GM12801 (cell line): ENCODE results near the gene TCF4.

ENCODE experiments used
- CTCF ChIP-seq: IDR thresholded peaks from one replicate; pipeline ENCODE4 v1.5.1; 2011; ENCODE audit warnings: control low read depth; ENCODE audit not compliant: insufficient read length; ENCODE audit errors: extremely low read depth

The TCF4 gene

GRCh38 chr18:55448420-55448819, 139.6 kb downstream of the TCF4 start:
- no peak for TF ChIP-seq CTCF

DNA sequence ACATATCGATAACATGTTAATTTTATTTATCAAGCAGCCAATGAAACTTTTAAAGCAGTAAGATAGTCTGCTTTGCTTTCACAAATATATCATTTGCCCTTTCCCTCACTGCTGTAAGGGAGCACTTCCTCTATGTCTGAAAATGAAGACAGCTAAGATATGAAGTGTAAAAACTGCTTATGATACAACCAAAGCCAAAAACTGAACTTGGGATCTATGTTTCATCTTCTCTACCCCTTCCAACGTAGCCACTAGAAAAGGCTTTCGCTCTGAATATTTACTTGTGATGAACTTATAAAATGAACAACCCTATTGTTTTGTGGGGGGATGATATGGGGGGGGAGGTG, 140.3 kb downstream of the TCF4 start:
- no peak for TF ChIP-seq CTCF

DNA sequence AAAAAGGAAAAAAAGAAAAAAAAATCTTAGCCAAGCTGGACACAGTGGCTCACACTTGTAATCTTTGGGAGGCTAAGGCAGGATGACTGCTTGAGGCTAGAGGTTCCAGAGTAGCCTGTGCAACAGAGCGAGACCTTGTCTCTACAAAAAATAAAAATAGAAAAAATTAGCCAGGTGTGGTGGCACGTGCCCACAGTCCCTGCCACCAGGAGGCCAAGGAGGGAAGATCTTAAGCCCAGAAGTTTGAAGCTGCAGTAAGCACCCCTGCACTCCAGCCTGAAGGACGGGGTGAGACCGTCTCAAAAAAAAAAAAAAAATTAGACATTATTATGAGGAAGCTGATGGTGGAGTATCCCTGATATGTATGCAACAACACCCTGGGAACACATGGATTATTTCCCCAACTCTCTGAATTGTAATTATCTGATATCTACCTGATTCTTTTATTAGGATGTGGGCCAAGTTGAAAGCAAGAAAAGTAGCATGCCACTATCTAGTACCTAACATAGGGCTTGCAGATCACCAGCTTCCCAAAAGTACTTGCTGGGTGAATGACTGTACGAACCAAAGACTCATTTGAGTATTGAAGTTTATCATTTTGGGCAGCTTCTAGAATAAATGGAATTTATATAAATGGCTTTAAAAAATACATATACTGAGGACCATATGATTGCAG, 140.9 kb downstream of the TCF4 start:
- TF ChIP-seq CTCF = no peak

DNA sequence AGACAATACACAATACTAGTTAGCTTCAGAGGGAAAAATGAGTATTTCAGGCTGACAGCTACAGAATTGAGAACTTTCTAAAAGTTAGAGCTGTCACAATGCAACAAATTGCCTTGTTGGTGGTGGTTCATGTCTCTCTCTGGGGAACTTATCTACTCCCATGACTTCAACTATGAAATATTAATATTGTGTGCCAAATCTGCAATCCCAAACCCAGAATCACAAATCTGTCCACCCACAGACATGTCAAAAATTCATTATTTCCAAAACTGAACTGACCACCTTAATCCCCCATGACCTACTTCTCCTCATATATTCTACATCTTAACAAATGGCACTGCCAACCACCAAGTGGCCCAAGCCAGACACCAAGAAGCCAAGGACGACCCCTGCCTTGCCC, 143.5 kb downstream of the TCF4 start:
- TF ChIP-seq CTCF = no peak

GRCh38 chr18:55443776-55444175, 144.2 kb downstream of the TCF4 start:
- TF ChIP-seq CTCF = no peak

DNA sequence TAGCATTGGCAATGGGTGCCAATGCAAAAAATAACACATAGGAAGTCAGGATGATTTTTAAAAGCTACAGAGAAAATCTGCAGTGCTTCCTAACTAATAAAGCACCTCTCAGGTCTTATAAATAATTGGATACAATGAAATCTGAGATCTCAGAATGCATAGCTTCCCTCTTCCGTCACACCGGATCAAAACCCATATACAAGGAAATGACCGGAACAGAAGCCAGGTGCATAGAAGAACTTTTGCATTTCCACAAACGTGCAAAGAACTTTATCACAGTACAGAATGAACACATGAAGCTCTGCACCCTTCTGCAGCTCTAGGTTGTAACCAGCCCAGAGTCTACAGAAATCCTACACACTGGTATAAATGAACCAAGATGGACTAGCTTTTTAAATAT, 145.4 kb downstream of the TCF4 start:
- TF ChIP-seq CTCF = no peak

DNA sequence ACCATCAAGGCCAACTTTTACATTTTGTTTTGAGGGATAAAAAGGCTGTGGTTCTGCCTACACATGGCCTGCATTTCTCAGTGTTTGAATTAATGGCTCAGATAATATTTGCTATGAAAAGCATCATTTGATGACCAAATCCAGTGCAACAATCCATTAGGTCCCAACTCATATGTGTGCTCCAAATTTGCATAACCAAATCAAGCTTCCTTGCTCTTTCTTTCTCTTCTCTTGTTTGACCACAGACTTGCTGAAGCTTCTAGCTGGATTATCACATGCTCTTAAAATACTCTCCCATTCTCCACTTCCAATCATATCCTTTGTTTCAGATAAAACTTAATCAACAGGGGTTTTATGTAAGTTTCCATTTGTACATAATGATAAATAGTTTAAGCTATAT, 147.0 kb downstream of the TCF4 start:
- no peak for TF ChIP-seq CTCF
